GM10847 (cell line): ENCODE measurements around the gene ARHGAP15.

ENCODE experiments used
- POLR2A ChIP-seq: IDR thresholded peaks from 2 replicates; pipeline ENCODE4 v1.6.1; 2011; ENCODE audit not compliant: insufficient read length; ENCODE audit errors: extremely low read depth

The ARHGAP15 gene

DNA sequence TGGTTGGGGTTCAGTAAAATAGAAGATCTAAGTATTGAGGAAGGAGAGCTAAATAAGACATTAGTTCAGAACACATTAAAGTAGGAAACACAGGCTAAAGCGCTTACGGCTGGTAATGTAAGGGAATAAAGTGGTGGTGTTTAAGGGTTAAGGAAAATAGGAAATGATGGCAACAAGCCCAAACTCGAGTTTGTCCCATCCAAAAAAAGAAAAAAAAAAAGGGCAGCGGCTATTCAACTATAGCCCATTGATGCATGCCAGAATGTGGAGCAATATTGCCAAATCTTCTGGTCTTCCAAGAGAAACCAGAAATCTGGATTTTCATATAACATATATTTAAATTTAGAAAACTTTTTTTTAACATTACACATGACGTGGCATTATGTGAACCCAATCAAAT lies 161.0 kb downstream of the ARHGAP15 start:
- no peak for TF ChIP-seq POLR2A

DNA sequence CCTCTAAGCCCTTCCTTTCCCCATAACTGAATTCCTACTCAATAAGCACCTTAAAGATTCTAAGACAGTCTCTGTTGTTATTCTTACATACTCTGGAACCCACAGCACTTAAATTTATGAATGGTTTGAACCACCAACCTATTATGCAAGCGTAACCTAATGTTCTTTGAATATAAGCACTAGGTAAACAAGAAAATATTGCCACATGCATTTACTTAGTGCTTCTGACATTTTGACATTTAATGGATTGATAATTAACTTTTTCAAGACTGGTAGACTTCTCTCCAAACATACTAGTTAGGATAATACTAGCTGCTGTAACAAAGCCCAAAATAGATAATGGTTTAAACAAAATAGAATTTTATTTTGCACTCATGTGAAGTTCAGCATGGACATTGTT lies 164.8 kb downstream of the ARHGAP15 start:
- TF ChIP-seq POLR2A, result no peak

DNA sequence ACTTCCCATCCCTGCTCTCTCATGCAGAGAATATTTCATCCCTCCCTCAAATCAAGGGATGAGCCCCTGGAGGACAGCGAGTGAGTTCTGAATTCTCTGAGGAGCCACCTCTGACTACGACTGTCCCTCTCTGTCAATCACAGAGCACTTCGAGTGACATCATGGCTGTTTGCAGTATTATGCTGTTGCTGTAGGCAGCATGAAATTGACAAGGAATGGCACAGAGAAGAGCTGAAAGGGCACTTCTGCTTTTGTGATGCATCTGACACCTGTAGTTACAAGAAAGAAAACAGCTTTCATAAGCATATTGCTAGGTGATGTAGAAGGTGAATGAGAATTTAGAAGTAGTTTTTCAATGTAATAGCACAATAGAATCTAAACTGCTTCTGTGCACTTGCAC lies 166.9 kb downstream of the ARHGAP15 start:
- TF ChIP-seq POLR2A, result no peak

DNA sequence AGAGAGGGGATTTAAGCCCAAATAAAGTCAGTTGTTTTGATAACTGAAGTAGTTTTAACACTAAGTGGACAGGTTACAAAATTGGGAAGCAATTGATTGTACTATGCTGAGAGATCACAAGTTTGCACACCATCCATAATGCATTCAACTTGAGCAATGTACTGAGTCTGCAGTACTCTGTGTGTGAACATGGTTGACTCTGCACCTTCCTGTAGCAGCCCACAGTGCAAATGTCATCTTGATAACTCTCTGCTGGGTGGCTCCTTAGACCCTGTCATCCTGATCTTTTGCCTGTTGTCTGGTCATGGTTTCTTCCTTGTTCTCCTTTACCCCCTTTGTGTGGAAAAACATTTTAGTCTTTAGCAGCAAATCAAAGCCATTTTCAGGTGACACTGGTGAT lies 168.0 kb downstream of the ARHGAP15 start:
- no peak for TF ChIP-seq POLR2A

DNA sequence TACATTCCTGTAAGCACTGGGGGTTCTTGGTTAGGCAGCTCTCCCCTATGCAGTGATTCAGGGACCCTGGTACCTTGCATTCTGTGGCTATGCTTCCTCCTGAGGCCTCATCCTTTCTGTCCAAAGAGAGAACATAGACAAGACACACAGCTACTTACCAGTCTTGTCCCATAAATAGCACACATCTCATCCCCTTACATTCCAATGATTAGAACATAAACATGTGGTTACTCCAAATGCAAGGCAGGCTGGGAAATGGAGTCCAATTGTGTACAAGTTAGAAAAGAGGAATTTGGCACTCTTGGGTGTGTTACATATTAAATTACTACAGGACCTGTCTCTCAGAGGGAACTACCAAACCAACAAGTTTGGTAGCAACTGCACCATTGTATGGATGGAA lies 171.3 kb downstream of the ARHGAP15 start:
- TF ChIP-seq POLR2A, result no peak

DNA sequence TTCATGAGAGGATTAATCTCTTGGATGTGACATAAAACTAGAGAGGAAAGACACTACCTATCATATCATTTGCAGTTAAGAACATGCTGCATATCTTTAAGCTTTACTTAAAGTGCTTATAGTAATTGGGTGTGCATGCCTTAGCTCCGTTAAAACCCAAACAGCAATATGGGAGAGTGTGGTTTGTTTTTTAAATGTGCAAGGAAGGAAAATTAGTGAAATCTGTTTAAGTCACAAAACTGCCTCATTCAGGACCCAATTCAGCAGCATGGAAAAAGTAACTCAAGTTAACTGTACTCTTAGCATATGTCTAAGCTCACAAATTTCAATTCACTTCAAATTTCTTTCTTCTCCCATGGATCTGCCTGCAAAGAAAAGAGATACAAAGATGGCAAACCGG lies 182.2 kb downstream of the ARHGAP15 start:
- TF ChIP-seq POLR2A, result no peak

DNA sequence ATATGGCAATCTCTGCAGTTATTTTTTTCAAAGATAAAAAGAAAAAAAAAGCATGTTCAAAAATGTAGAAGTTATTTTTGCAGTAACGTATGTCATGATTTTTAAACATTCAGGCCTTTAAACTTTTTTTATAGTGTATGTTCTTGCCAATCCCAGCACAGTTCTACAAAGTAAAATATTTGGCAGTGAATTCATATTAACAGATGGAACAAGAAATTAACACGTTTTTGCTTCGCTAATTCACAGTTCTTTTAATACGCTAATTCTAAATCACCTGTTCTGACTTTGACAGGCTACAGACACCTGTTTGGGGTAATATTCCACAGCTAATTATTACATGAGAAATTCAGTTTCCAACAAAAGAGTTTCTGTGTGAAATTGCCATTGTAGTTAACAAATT lies 183.2 kb downstream of the ARHGAP15 start:
- no peak for TF ChIP-seq POLR2A

DNA sequence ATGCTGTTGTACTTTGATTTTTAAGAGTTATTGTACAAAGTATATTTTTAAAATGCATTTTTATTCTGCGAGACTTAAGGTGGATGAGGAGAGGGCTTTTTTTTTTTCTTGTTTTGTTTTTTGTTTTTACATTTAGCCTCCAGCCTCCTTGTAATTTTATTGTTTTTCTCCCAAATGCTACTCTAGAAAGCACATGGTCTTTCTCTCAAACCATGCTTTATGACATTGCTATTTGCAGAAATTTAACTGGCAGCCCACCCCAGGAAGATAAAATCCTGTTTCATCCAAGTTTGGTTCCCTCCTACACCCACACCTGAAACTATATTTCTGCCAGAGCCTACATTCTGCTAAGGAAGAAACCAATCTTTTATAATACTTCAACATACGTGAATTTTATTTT lies 184.6 kb downstream of the ARHGAP15 start:
- TF ChIP-seq POLR2A, result no peak

DNA sequence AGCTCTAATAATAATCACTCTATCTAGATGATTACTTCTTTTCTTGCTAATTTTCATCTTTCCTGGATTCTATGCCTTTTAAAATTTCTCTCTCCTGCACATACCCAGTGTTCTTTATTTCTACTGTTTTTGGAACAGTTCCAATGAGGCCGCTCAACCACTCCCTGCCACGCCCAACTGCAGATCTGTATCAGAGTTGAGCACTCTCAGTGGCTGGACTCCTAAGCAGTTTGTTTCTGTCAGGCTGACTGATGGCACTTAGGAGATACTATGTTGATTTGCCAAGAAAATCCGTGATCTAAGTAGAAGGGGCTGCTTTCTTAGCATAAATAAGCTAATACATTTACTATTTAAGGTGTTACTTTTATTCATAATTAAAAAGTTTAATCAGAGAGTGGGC lies 192.8 kb downstream of the ARHGAP15 start:
- TF ChIP-seq POLR2A, result no peak

DNA sequence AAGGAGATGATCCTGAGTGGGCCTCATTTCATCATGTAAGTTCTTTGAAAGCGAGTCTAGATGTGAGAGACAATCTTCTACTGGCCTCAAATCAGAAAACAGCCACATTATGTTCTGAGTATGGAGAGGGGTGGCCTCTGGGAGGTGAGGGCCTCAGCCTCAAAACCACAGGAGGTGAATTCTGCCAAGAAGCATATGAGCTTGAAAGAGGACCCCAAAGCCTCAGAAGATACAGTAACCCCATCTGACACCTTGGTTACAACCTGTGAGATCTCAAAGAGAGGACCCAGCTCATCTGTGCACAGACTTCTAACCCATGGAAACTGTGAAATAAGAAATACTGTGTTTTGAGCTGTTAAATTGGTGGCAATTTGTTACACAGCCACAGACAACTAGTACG lies 200.1 kb downstream of the ARHGAP15 start:
- no peak for TF ChIP-seq POLR2A

DNA sequence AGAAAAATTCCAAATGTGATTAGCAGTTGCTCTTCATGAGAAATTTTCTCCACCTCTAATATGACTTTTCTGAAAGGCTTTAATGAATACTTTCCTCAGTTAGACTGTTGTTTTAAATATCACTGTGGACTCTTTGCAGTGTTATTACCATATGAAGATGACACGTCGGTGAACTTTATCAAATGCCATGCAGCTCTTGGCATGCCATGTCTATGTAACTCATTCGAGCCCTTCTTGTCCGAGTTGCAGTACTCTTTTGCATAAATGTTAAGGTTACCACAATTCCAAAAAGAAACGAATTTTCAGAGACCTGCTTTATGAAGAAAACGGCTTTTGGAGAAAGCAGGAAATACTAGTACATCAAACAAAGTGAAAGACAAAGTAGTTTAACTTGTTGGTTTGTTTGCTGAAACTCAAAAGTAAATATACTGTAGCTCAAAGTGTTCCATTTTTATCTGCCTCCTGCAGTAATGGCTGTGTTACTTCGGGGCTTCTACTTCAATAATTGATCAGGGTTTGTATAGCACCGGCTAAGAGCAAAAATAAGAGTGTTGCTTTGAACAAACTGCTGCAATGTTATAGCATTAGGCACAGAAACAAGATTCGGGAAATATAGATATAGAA lies 204.1 kb downstream of the ARHGAP15 start:
- no peak for TF ChIP-seq POLR2A

DNA sequence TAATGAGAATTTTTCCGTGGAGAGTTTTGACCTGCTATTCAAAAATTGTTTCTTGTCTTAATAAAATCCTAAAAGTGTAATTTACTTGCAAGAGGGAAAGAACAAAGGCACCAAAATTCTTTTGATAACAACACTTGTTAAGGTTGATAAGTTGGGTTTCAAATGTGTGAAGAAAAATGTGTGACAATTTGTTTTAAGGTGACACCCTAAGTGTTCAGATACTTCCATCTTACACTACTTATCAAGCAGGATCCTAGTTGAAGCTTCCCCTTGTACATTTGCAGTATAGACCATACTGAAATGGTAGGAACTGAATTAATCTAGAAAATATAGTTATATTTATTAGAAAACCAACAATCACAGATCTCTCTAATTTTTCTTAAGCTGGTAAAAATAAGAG lies 204.6 kb downstream of the ARHGAP15 start:
- TF ChIP-seq POLR2A, result no peak

DNA sequence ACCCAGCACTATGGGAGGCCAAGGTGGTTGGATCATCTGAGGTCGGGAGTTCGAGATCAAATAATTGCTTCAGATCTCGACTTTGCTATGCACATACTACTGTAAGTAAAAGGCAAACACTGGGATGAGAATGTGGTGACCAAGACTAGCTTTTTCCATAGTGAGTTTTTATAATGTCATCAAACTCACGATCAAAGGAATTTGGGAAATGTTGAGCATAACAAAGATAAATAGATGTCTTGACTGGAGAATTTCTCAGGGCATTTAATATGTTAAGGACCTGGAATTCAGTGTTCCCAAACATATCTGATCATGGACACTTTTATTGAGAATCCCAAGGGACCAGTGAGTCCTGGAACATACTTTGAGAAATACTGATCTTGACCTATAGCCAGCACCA lies 205.6 kb downstream of the ARHGAP15 start:
- TF ChIP-seq POLR2A, result no peak

DNA sequence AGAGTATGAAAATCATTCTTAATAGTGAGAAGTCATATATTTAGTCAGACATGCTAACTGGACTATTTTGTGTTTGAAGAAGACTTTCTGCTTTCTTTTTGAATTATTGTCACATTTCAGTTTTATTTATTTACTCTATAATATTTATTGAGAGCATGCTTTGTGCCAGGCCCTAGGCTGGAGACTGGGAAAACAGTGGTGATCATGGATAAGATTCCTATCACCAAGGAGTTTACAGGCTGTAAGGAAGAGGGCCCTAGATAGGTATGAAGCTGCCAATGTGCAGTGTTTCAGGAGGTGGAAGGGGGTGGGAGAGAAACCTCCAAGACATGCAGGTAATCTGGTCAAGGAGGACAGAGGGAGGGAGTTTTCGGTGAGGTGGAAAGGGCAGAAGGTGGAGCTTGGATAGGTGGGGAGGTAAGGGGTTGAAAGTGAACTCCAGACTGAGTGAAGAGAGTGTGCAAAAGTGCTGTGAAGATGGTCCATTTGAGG lies 207.5 kb downstream of the ARHGAP15 start:
- no peak for TF ChIP-seq POLR2A

DNA sequence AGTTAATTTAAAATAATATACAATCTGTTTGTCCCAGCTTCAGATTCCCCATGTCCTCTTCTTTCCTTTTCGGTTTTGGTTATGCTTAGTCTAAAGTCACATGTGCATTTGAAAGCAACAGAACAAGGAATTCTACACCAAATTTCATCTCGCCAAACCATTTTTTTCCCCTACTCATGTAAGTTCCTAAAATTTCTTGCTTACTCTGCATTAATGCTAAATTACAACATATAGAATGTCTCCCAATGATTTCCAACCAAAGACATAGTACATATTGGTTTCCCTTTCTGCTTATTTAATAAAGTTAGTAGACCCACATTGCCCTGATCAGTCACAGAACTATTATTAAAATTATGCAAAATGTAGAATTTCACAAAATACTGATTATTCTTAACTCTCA lies 212.3 kb downstream of the ARHGAP15 start:
- TF ChIP-seq POLR2A, result no peak

DNA sequence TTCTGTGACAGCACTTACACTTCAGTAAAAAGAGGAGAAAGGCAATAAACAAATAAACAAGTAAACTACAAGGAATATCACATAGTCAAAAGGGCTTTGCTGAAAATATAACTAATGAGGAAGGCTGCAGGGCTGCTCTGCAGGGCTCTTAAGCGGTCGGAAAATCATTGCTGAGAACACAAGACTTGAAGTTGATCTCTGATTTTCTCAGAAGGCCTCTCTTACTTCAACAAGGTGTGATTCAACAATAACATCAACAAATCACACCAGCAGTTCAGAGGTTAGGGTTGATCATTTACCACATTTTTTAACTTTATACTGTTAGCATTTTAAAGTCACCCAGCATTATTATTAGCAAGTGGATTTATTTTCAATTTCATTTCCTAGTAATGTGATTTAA lies 215.6 kb downstream of the ARHGAP15 start:
- no peak for TF ChIP-seq POLR2A
